CD4-positive, alpha-beta T cell treated with Interleukin-15 for 1 hour (primary cell): ENCODE measurements around the gene CPEB3.
"Not testable (repeated sequence)": the region's sequence is repeated elsewhere in the genome, so short reads cannot be mapped to it uniquely, and the experiment has no call there.

Source experiments
- DNase-seq: peaks from one replicate; pipeline ENCODE4 v3.0.0-alpha.2; 2020

The CPEB3 gene

GRCh38 chr10:92087750-92088395, 203.0 kb downstream of the CPEB3 start:
- peak; percentile 61 for DNase-seq

- DNase-seq = no peak
Measured at GRCh38 chr10:92082583-92083280, 208.1 kb downstream of the CPEB3 start.

DNA sequence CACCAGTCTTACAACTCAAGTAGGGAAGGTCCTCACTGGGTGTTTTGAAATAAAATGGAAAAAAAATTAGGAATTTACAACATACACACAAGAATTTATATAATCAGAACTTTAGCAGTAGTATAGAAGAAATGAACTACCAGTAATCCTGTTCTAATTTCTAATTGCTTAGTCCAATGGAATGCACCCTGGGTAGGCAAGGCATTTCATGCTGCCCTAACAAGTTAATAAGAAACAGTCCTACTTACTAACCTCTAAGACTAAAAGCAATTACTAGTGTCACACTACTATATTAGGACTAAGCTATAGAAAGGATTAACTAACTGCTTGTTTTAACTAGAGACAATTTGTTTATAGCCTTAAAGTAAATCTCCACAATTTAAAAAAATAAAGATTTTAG, 209.2 kb downstream of the CPEB3 start:
- DNase-seq = no peak

DNA sequence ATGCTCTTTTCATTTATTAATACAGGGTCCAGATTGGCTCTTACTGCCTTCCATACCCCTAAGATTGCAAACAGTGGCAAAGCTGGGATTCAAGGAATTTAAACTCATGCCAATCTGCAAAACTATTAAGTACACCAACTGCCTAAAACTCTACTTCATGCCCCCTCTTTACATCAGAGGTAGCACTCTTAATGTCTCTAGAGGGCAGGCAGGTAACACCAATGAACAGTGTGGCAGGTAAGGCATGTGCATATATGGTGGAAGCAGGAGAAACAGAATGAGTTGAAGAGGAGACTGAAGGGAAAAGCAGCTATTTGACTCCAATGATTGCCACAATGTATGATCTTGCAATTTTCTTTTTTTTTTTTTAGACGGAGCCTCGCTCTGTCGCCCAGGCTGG, 210.6 kb downstream of the CPEB3 start:
- DNase-seq = no peak

DNA sequence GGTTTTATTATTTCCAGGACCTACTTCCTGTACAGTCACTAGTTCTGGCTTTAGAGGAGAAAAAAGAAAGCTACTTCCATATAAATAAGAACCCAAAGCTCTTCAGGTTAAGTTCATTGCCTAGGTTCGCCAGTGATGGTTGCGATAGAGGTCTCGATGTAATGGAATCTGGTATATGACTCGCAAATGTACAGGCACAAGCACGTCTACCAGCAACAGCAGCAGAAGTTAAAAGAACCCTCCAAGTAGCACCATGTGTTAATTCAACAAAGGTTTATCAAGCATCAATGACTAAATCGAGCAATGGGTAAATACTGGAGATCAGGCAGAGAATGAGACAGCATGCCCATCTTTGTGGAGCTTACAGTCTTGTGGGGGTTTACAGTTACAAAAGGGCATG, 211.9 kb downstream of the CPEB3 start:
- no peak for DNase-seq

GRCh38 chr10:92076722-92077121, 214.2 kb downstream of the CPEB3 start:
- DNase-seq = no peak

DNA sequence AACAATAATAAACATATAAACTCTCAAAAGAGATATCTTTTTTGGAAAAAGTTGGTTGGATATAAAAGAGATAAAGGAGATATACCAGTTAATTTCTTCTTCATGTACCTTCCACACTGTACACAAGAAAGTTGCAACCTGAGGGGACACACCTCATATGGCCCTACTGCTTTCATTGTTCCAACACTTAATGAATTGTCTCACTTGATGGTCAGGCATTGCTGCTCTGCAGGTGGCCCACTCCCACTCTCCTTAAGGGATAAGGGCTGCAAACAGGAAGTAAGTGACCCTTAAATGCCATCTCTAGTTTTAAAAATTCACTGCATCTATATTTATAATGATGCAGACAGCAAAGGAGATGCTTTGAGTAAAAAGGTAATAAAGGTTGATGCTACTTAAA, 215.0 kb downstream of the CPEB3 start:
- DNase-seq = no peak

GRCh38 chr10:92074126-92074887, 216.6 kb downstream of the CPEB3 start:
- DNase-seq = no peak

DNA sequence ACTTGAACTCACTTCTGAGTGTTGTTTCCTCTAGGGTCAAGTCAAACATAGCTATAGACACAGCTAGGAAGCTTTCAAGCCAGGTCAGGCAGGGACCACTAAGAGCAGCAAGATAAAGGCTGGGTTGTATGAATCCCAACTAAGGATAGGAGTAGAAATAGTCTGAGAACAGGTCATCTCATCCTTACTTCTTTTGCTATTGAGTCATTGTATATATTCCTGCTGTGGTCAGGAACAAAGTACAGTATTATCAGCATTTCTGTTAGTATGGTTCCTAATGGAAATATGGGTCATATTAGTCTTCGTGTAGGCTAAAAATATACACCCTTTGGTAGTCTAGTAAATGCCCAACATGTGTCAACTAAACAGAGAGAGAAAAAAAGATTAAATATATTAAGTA, 222.0 kb downstream of the CPEB3 start:
- DNase-seq = no peak

DNA sequence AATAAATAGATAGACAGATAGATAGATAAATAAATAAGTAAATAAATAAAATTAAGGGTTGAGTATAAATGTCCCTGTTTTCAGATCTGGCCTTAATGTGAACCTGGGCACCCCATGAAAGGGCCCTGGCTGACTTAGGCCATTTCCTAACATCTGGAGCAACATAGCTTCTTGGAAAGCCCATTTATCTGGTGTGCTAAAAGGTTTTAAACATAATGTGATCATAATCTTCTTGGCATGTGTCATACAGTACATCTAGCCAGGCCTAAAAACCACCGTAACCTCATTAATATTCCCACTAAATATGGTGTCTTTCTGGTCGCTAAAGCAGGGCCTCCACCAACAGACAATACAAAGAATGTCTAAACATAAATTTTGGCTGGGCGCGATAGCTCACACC, 224.5 kb downstream of the CPEB3 start:
- DNase-seq = no peak

GRCh38 chr10:92064506-92064905, 226.4 kb downstream of the CPEB3 start:
- no peak for DNase-seq

DNA sequence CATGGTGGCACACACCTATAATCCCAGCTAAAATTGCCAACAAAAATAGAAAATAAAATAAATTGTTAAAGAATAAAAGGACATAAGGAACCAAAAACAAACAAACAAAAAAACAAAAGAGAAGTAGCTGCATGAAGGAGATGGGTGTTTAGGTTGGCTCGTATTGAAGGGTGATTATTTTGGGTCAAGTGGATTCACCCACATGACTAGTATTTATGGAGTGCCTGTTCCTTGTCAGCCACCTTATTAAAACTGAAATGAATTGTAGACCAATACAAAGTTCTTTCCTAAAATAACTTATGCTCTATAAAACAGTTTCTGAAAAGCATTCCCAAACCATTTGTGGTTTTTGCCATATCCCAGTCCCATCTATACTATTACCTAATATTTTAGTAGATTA, 228.6 kb downstream of the CPEB3 start:
- no peak for DNase-seq

GRCh38 chr10:92054807-92055206, 236.1 kb downstream of the CPEB3 start:
- DNase-seq = no peak

DNA sequence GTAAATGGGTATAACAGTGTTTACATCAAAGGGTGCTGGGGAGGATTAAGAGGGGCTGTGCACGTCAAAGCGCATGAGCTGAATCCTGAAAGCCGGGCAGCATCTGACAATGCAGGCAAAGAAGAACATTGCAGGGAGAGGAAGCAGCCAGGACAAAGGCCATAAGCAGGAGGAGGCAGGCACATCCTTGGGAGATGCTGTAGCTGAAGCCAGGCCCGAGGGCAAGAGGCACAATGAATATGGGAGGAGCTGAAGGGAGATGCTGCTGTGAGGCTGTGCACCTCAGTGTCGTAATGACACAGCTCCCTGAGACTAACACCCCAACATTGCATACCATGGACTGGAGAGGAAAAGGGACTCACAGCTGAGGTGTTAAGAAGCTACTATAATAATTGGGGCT, 238.1 kb downstream of the CPEB3 start:
- DNase-seq = no peak

DNA sequence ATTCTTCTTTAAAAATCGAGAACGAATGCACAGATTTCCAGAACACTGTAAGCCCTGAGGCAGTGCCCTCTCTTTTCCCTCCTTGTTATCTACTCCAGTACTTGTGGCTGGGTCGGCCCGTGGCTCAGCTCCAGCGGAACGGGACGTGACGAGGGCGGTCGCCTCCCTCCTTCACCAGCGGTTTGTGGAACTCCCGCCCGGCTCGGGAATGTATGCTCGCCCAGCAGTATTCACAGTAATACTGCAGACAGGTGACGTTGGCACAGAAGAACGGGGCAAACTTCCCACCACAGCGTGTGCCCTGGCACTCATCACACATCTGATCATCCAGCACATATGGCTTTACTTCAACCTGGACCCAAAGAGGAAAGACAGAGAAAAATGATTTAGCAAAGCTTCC, 238.8 kb downstream of the CPEB3 start:
- DNase-seq = no peak

DNA sequence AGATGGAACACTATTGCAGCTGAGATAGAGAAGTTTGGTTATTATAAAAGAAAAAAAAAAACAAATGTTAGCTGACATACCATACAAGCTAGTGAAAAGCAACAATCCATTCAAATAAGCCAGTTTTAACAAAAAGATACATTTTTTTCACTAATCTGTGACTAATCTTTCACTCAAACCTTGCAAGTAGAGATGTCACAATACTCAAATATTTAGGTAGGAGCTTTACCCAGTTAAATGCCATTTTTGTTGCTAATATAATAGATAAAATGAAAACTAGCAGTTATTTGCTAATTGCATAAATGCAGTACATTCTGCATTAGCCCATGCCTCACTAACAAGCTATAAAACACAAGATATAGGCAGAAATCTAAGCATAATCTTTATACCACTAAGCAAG, 243.7 kb downstream of the CPEB3 start:
- DNase-seq = no peak

GRCh38 chr10:92045641-92046106, 245.2 kb downstream of the CPEB3 start:
- DNase-seq = no peak

GRCh38 chr10:92042541-92042940, 248.3 kb downstream of the CPEB3 start:
- no peak for DNase-seq

GRCh38 chr10:92038949-92039348, 251.9 kb downstream of the CPEB3 start:
- DNase-seq = no peak

DNA sequence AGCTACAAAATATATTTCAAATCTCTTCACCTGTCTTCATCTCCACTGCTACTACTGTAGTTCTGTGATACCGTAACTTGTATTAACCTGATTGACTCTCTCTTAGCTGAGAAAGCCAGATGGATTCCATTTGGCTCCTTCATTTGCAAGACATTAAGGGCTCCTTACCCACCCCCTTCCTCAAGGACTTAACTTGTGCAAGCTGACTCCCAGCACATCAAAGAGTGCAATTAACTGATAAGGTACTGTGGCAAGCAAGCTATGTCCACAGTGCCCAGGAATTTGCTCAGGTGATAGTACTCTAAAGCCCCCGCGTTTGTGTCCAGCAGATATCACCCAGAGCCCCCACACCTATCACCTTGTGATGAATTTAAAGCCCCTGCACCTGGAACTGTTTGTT, 257.8 kb downstream of the CPEB3 start:
- DNase-seq = not testable (repeated sequence)

GRCh38 chr10:92031580-92031979, 259.3 kb downstream of the CPEB3 start:
- no peak for DNase-seq

DNA sequence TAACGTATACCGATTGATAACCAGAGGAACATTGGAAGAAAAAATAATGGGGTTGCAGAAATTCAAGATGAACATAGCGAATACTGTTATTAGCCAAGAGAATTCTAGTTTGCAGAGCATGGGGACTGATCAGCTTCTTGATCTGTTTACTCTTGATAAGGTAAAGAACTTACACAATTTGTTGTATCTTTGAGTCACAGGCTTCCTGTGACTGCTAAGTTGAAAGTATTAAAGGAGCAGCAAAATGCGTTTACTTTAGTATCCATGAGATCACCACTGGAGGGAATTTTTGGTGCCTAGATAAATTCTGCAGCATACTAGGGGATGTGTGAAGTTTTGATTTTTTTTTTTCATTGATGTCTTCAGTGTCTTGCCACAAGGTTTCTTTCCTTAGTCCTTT, 263.7 kb downstream of the CPEB3 start:
- DNase-seq = no peak

DNA sequence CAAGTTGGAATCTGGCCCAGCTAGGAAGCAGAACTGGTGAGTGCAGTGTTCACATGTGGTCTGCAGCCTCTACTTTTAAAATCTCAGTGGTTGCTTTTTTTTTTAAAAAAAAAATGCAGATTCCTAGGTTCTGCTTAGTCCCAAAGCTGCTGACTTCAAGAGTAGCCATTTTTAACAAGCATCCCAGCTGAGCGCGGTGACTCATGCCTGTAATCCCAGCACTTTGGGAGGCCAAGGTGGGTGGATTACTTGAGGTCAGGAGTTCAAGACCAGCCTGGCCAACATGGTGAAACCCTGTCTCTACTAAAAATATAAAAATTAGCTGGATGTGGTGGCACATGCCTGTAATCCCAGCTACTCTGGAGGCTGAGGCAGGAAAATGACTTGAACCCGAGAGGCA, 265.5 kb downstream of the CPEB3 start:
- not testable (repeated sequence) for DNase-seq

GRCh38 chr10:92024700-92025099, 266.2 kb downstream of the CPEB3 start:
- no peak for DNase-seq
